GM18867 (cell line): ENCODE data around the gene GPR15.

Experiments used
- ATAC-seq: cut with Tn5 transposase; IDR thresholded peaks from one replicate; pipeline ENCODE4 v1.9.1; 2021; ENCODE audit warnings: mild to moderate bottlenecking, moderate library complexity; ENCODE audit not compliant: unreplicated experiment

The GPR15 gene

DNA sequence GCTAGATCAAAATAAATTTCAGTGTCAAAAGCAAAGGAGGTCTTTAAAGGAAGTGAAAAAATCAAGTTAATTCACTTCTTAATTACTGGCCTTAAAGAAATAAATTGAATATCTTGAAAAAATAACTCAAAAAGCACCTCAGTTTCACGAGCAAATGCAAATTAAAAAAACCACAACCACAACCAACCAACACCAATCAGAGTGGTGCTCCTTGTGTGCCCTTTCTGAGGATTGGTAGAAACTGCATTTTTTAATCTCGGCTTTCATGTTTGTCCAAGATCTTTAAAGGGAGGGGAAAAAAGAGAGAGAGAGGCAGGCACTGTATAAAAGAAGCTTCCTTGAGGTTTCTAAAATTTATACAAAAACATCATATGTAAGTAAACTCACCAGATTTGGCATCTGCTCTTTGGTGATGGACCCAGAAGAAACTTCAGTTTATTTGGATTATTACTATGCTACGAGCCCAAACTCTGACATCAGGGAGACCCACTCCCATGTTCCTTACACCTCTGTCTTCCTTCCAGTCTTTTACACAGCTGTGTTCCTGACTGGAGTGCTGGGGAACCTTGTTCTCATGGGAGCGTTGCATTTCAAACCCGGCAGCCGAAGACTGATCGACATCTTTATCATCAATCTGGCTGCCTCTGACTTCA is at the start of gene GPR15:
Gene GPR15, plus strand, starts transcription at position 357 of the 653 bp plus-strand sequence. Its CDS starts 56 bp downstream, at position 413.
- ATAC-seq: peak; percentile 37

DNA sequence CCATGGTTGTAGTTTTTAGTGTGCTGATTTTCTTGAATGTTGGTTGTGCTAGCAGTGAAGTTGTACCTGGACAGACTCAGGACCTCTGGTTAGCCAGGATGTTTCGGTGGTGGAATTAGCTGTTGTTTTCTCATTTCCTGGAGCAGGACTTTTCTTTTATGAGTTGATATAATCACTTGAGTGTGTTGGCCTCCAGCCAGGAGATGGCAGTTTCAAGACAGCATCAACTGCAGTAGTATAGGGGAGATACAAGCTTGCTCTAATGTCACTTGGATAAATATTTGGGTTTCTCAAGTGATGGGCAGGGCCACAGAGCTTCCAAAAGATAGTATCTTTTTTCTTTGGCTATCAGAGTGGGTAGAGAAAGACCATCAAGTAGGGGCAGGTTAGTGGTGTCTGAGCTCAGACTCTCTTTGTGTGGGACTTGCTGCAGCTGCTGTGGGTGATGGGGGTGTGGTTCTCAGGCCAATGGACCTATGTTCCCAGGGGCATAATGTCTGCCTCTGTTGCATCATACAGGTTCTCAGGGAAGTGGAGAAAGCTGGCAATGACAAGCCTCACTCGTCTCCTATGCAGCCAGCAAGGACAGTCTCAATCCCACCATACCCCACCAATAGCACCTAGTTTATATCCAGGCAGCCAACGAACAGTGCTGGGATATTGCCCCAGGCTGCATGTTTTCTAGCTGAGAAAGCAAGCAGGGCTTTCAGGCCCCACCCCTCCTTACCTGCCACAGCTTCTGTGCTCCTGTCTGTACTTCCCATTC is 48.9 kb upstream of the GPR15 start:
- ATAC-seq: no peak

DNA sequence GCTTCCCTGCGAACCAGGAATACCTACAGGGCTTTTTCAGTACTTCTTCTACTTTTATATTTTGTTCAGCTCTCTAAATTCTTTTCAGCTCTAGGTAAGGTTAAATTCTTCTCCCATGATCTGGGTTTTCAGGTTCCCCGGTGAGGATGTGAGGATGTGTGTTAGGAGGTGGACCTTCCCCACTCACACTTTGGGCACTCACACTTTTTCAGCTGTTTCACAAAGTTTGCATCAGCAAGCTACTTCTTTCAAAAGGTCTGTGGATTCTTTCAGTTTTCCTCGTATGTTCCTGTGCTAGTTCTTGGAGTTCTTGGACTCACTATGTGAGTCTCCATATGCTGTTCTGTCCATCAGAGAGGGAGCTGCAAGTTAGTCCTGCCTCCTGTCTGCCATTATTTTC is 48.2 kb upstream of the GPR15 start:
- no peak for ATAC-seq

DNA sequence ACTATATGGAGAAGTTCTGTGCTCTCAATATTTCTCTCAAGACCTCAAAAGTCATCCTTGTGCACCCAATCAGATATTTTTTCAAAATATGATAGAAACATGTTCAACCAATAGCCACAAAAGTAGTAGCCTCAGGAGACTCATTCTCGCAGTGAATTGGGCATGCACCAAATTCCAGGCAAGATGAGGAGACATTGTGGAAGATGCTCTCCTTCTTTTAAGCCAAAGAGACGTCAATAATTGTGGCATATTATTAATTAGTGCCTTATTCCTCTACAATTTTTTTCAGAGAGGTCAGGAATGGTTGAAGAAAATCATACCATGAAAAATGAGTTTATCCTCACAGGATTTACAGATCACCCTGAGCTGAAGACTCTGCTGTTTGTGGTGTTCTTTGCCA is 34.4 kb upstream of the GPR15 start, which contains the start of gene OR5K2:
Gene OR5K2, plus strand, starts transcription at position 301 of the 400 bp plus-strand sequence. Its CDS starts 0 bp downstream, at position 301.
- no peak for ATAC-seq

DNA sequence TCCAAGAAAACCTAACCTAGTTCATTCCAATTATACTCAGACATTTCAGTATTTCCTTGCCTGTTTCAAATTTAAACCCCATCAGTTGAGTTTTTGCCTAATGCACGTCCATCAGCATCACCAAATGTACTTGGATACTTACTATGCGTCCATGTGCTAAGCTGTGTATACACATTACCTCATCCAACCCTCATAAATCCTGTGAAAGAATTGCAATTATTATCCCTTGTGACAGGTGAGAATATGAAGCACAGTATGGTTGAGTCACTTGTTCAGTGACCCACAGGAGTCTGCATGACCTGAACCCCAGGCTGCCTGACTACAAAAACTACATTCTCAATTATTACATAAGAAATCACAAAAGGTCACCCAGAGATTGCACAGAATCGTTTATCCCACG is 31.8 kb upstream of the GPR15 start:
- no peak for ATAC-seq

DNA sequence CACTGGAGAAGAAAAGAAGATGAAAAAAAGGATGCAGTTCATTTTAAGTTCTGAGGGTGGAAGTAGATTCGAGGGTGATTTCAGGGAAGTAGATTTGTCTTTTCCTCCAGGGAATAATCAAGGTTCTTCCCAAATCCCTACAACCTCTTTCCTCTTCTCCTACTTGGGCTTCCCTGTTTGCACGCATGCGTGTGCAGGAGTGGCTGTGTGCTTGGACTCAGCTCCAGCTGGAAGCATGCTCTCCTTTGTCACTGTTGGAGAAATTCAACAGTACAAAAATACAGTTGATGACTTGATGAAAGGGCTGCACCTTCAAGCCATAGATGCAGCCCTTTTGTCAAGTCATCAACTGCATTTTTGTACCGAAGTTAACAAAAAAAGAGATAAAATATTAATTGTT is 30.5 kb upstream of the GPR15 start:
- ATAC-seq: no peak

DNA sequence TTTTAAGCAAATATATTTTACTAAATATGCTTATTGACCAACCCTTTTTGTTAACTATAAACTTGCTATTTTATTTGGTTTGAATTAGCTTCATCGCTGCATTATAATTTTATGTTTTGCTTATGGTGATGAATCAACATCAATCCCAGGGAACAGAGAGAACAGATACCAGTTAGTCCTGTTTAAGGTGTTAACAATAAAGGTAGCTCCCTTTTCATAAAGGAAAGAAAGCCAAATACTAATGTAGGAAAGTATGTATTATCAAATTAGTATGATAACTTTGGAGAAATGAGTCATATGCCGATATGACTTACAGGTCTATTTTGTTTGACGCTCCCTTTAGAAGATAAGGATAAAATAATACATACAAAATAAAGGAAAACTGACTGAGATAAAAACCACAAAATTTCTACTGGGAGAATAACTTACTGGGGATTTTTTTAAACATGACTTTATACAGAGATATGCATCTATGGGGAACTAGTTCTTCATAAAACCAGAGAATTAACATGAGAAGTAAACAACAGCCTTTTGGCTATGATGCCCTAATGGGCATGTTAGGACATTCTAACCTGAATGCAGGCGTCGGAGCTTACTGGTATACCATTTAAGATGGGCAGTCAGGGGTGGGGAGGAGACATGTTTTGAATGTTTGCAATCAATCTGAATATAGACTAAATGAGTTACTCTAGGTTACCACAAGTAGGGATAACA is 29.8 kb upstream of the GPR15 start:
- no peak for ATAC-seq

DNA sequence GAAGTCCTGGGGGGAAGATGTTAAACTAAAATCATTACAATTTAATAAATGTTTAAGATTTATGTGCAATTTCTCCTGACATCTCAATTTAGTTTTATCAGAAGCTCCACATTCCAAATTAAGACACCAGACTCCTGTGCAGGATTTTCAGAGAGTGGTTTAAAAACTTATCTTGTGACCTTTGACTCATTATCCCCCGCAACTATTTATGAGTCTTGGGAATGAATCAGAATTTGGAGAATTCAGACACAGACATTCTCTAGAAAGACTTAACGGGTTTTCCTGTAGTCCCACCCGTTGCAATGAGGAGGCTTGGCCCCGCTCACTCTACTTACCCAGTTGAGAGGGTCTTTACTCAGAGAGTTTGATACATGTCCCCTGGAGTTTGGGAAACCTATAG is 27.2 kb upstream of the GPR15 start:
- no peak for ATAC-seq

DNA sequence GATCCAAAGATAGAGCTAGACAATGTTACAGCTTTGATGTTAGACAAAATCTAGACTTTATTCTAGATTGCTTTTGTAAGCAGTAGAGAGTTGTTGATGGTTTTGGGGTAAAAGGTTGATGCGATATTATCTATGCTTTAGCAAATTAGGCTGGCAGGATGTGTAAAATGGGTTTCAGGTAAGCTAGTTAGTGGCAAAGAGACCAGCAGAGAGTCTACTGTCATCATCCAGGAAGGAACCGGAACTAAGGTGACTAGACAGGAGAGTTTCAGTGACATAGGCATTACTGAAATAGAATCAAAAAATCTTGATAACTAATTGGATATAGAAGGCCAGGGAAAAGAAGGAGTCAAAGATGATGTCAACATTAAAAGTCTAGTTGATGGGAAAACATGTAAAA is 23.2 kb upstream of the GPR15 start:
- ATAC-seq: no peak

DNA sequence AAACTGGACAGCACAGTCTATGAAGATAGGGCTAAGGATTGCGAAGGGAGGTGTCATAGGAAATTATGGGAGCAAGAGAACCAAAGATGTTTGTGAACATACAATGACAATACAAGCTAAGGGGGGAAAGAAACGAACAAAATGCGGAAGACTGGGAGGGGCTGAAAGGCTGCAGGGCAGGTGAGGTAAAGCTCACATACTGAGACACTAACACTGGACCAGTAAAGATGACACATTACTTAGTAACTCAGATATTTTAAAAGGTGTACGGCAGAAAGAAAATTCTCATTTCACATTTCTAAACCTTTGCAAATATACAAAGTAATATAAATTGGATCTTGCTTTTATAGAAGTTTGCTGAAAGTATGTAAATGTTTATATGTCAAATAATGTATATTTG is 19.2 kb upstream of the GPR15 start:
- ATAC-seq: no peak

DNA sequence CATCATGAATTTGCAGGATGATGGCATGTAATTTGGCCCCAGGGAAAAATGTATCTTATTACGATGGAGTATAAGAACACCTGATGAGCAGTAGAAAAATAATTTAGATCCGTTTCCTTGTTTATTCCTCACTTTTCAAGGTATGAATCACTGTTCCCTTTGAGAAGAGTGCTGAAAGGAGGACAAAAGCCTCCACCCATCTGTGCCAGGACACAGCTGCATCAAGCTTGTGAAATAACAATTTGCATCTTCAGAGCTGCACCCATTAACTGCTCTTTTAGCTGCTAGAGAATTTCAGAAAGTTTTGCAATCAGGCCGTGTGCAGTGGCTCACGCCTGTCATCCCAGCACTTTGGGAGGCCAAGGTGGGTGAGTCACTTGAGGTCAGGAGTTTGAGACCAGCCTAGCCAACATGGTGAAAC is 18.7 kb upstream of the GPR15 start:
- ATAC-seq: peak; percentile 42

DNA sequence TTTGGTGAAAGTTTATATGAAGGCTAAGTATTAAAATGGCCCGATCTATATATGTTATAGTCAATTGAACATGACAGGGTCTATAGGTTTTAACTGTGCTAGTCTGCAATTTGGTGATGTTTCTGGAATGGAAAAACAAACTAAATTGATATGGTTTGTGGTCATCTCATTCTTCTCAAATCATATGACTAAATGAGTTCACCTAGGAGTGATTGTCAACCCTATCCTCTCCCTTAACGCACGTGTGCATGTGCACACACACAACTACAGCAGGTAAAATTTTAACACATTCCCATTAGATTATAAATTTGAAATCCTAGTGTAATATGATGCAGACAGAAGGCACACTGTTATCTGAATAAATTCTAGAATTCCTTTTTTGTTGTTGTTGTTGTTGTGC is 18.0 kb upstream of the GPR15 start:
- ATAC-seq: no peak

DNA sequence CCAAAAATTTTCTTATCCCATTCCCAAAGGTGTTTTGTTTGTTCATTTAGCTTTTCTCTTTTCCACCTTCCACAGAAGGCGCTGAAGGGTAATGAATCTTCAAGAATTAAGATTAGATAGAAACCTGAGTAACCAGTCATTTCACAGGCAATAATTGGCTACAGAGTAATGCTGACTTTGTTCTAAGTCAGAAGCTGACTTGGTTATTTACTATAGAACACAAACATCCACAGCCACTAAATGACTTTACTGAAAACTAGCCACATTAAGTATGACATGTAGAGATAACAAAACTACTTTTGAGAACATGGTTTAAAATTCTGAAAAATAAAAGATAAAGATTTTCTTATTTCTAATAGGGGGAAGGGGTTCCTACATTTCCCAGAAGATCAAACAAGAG is 16.8 kb upstream of the GPR15 start:
- no peak for ATAC-seq

DNA sequence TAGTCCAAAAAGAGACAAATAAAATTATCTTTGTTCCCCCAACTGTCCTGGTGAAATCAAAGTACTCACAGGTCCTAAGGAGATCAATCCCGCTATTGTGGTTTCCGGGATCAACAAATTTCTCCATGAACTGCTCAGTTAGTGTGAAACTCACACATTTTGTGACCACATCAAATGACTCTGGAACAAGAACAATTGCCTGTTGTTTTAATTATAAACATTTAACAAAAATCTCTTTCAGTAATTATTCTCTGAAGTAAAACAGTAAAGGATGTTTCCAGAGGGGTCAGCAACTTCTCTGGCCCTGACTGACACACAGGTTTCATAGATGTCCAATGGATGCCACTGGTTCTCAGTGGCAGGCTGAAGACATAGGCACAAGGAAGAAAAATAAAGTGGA is 13.0 kb upstream of the GPR15 start:
- ATAC-seq: no peak

DNA sequence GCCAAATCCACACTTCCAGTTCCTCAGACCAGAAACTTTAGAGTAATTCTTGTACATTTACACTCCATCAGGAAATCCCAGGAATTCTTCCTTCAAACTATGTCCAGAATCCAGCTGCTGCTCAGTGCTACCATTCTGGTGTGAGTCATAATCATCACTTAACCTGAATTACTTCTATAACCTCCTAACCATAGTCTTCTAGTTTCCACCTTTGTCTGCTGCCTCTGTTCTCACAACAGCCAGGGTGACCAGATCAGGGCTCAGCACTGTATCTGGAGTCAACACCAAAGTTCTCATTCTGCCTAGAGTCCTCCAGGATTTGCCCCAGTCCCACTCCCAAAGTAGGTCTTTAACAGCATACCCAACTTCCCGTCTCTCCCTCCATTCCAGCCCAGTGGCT is 12.4 kb upstream of the GPR15 start:
- ATAC-seq: no peak

DNA sequence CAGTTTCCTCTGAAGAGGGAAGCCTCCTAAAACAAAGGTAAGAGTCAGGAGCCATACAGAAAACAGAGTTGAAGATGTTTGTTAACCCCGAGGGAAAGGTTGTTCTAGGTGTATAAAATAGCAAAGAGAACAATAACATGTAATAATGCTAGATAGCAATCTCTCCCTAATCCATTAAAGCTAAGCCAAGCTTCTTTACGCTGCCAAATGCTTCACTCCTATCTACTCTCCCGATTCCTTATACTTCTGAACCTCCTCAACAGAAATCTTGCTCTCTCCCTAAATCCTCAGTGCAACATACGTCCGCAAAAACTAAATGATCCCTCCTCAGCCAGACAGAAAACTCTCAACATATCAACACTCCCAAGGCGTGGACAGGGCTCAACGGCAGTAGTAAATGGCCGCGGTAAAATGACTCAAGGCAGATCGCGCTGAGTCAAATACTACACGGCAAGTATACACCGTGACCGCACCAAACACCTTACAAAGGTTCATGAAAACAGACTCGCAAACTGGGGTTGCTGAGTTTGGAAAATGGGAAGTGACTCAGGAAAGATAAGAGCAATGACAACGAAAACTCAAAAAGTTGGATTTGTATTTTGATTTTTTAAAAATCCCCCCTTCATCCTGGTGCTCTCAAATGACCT is 9.8 kb upstream of the GPR15 start:
- peak; percentile 41 for ATAC-seq

DNA sequence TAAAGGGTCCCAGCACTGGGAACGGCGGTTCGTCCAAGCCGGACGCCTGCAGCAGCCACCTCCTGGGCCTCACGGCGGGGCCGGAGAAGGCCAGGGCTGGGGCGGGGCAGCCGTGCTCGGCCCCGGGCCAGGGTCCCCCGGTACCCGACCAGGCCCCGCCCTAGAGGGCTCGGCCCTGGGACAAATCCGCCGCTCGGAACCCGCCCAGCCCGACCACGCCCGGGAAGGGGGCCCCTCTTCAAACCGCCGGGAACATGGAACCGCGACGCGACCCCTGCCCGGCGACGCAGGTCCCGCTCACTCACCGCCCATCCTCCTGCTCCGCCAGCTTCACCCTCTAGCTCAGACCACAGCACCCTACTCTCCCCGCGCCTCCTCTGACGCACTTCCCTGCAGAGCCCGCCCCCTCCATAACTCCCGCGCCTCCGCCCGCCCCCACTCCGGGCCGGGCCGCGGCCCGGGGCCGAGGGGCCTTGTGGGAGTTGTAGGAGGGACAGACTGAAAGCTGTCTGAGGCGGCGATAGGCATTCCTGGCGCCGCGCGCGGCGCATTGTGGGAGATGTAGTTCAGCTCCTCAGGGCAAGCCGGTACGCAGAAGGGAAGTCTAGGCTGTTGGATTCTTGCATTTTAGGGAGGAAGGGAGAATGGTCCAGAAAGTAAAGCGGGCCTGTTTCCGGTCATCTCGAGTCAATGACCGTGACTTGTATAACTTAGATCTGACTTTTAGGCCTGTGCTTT is 9.1 kb upstream of the GPR15 start, which contains the start of gene CLDND1:
Gene CLDND1, minus strand, starts transcription at position 359 of the 738 bp plus-strand sequence. CDS start 1,478 bp downstream, outside the sequence.
- peak; percentile 84 for ATAC-seq

DNA sequence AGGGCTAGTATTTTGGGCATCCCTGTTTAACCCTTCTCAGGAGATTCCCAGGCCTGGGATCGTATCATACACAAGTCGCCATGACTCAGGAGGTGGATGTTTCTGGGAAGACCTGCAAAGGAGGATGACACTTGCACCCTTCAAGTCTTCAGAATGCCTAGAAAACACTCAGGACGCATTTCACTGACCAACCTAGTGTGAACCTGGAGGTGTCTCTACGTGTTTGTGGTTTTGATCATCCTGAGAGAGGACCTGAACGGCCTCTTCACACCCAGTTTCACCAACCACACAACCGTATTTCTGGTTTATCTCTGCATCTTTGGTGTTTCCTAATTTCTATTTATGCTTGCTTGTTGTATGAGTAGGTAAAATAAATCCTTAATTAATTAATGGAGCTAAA is 6.3 kb upstream of the GPR15 start:
- no peak for ATAC-seq

DNA sequence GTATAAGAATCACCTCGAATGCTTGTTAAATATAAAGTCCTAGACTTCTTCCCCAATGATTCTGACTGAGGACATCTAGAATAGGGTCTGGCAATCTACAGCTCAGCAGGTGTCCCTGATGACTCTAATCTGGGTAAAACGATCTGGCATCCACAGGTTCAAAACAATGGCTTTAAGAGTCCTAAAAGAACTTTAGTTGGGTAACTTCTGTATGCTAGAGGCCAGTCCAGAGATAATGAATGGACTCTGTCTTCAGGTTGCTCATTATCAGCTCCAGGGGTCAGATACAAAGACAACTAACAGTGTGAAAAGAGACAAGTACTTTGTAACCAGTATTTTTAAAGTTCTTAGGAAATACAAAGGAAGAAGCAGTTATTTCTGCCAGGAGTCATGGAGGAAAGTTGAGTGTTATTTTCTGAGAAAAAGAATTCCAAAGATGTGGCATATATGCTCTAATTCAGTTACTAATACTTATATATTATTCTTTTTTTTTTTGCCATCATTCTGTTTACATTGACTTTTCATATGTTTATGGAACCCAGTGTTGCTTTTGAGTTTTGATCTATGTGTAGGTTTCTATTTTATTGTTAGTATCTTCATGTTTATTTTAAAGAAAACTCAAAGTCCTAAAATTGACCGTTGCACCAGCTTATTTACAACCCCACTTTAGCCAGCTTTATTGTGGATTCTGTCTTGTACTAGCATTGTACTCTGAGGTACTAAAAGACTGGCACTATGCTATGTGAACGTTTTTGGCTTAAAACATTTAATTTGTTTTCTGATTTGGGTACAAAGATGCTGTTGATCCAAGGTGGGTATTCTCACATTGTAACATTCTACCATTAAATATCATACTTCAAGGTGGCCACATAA is 3.1 kb upstream of the GPR15 start:
- no peak for ATAC-seq
